Measurements from ENCODE around the gene PIGX. TPM values are rescaled to one million over a fixed set of nuclear protein-coding genes. Genes with fewer than 3 reads are reported as not detected.

Gene PIGX
- polyA plus RNA-seq, 1 donor from 2014 or later: 116 TPM

DNA sequence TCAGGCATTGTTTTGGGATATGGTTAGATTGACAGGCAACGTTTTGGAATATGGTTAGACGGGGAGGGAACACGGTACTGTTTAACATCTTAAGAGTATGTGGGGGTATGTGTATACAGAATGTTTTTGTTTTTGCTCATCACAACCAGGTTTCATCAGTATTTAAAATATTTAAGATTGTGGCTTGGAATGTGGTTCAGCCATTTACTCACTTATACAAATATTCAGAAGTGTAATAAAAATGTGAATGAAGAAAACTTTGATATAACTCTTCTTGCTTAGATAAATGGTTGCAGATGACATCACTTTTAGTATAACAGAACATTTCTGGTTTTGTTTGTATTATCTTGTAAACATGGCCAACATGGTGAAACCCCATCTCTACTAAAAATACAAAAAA lies 23.6 kb downstream of the PIGX start:
- no peak overlapping the region for H3K4me3 ChIP-seq (ENCODE audit: low read length)
- no peak overlapping the region for H3K9ac ChIP-seq (ENCODE audit: low read length)
- peaks cover 3% of the 10 kb centered on the region for H3F3A ChIP-seq (ENCODE audit: insufficient read depth, low read length, poor library complexity, severe bottlenecking)
- H3K27ac ChIP-seq (ENCODE audit: low read length): no peak overlapping the region
- no peaks in the 10 kb centered on the region for H3K9me2 ChIP-seq (ENCODE audit: insufficient read depth, low read length)
- H2AFZ ChIP-seq (ENCODE audit: low read depth, low read length): no peak overlapping the region
- peaks cover 4% of the 10 kb centered on the region for H3K36me3 ChIP-seq (ENCODE audit: insufficient read depth, low read length)
- no peaks in the 10 kb centered on the region for H3K27me3 ChIP-seq (ENCODE audit: insufficient read depth, low read depth, low read length)
- TF ChIP-seq POLR2AphosphoS5 (IDR thresholded peaks at IDR 0.05) (no peak), SMC3 (conservative IDR thresholded peaks at IDR 0.05; ENCODE audit: poor library complexity) (no peak), EZH2 (IDR thresholded peaks at IDR 0.05; ENCODE audit: borderline replicate concordance, insufficient read depth, low read length, poor library complexity, severe bottlenecking) (no peak), TAF1 (IDR thresholded peaks at IDR 0.05; ENCODE audit: low read depth) (no peak), RAD21 (conservative IDR thresholded peaks at IDR 0.05) (no peak), EP300 (conservative IDR thresholded peaks at IDR 0.05; ENCODE audit: poor library complexity, severe bottlenecking) (no peak), MXI1 (conservative IDR thresholded peaks at IDR 0.05; ENCODE audit: poor library complexity, severe bottlenecking) (no peak)
- TF ChIP-seq, protein P1, sequence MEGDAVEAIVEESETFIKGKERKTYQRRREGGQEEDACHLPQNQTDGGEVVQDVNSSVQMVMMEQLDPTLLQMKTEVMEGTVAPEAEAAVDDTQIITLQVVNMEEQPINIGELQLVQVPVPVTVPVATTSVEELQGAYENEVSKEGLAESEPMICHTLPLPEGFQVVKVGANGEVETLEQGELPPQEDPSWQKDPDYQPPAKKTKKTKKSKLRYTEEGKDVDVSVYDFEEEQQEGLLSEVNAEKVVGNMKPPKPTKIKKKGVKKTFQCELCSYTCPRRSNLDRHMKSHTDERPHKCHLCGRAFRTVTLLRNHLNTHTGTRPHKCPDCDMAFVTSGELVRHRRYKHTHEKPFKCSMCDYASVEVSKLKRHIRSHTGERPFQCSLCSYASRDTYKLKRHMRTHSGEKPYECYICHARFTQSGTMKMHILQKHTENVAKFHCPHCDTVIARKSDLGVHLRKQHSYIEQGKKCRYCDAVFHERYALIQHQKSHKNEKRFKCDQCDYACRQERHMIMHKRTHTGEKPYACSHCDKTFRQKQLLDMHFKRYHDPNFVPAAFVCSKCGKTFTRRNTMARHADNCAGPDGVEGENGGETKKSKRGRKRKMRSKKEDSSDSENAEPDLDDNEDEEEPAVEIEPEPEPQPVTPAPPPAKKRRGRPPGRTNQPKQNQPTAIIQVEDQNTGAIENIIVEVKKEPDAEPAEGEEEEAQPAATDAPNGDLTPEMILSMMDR (IDR thresholded peaks at IDR 0.05; ENCODE audit: poor library complexity, severe bottlenecking): no peak
- TF ChIP-seq, protein P2, sequence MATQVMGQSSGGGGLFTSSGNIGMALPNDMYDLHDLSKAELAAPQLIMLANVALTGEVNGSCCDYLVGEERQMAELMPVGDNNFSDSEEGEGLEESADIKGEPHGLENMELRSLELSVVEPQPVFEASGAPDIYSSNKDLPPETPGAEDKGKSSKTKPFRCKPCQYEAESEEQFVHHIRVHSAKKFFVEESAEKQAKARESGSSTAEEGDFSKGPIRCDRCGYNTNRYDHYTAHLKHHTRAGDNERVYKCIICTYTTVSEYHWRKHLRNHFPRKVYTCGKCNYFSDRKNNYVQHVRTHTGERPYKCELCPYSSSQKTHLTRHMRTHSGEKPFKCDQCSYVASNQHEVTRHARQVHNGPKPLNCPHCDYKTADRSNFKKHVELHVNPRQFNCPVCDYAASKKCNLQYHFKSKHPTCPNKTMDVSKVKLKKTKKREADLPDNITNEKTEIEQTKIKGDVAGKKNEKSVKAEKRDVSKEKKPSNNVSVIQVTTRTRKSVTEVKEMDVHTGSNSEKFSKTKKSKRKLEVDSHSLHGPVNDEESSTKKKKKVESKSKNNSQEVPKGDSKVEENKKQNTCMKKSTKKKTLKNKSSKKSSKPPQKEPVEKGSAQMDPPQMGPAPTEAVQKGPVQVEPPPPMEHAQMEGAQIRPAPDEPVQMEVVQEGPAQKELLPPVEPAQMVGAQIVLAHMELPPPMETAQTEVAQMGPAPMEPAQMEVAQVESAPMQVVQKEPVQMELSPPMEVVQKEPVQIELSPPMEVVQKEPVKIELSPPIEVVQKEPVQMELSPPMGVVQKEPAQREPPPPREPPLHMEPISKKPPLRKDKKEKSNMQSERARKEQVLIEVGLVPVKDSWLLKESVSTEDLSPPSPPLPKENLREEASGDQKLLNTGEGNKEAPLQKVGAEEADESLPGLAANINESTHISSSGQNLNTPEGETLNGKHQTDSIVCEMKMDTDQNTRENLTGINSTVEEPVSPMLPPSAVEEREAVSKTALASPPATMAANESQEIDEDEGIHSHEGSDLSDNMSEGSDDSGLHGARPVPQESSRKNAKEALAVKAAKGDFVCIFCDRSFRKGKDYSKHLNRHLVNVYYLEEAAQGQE (IDR thresholded peaks at IDR 0.05; ENCODE audit: borderline replicate concordance): no peak
- no peaks in the 10 kb centered on the region for H4K20me1 ChIP-seq (ENCODE audit: insufficient read depth)
- peaks cover under 1% of the 10 kb centered on the region for H3K79me2 ChIP-seq (replicated peaks; ENCODE audit: insufficient read depth, low read length)
- no peak overlapping the region for H3K4me2 ChIP-seq (ENCODE audit: low read length)
- no peaks in the 10 kb centered on the region for H3K9me3 ChIP-seq (ENCODE audit: low read length)

DNA sequence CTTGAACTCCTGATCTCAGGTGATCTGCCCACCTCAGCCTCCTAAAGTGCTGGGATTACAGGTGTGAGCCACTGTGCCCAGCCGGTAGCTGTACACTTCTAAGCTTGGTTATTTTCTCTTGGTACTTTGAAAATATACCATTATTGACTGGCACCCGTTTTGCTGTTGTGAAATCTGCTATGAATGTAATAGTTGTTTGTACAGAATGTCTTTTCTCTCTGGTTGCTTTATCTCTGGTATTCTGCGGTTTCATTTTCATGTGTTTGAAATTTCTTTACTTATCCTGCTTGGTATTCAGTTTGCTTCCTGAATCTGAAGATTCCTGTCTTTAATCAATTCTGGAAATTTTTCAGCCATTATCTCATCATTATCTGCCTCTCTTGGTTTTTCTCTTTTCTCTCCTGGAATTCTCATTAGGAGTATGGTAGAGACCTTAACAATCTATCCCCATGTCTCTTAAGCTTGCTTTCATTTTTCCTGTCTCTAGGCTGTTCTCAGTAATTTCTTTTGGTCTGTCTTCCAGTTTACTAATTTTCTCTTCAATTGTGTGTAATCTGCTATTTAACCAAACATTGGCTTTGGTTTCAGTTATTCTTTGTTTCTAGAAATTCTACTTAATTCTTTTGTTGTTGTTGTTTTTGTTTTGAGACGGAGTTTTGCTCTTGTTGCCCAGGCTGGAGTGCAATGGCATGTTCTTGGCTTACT lies 24.6 kb downstream of the PIGX start:
- TF ChIP-seq POLR2AphosphoS5 (IDR thresholded peaks at IDR 0.05): no peak
- TF ChIP-seq MXI1 (conservative IDR thresholded peaks at IDR 0.05; ENCODE audit: poor library complexity, severe bottlenecking): no peak
- Histone ChIP-seq H3K27ac (ENCODE audit: low read length) (no peak overlapping the region), H2AFZ (ENCODE audit: low read depth, low read length) (no peak overlapping the region), H3K9me3 (ENCODE audit: low read length) (no peaks in the 10 kb centered on the region), H3K9ac (ENCODE audit: low read length) (no peak overlapping the region), H3K4me2 (ENCODE audit: low read length) (no peak overlapping the region), H4K20me1 (ENCODE audit: insufficient read depth) (no peaks in the 10 kb centered on the region), H3K27me3 (ENCODE audit: insufficient read depth, low read depth, low read length) (no peaks in the 10 kb centered on the region), H3K36me3 (ENCODE audit: insufficient read depth, low read length) (peaks cover 4% of the 10 kb centered on the region), H3K4me3 (ENCODE audit: low read length) (no peak overlapping the region), H3F3A (ENCODE audit: insufficient read depth, low read length, poor library complexity, severe bottlenecking) (peaks cover 3% of the 10 kb centered on the region), H3K9me2 (ENCODE audit: insufficient read depth, low read length) (no peaks in the 10 kb centered on the region), H3K79me2 (replicated peaks; ENCODE audit: insufficient read depth, low read length) (peaks cover 11% of the 10 kb centered on the region)

All from neural cell (in vitro differentiated cells).